ENCODE data around the gene MEST.
"Not testable (repeated sequence)": the region's sequence is repeated elsewhere in the genome, so short reads cannot be mapped to it uniquely, and the experiment has no call there.

MEST gene

GRCh38 chr7:130527752-130528355 lies 36.0 kb downstream of the MEST start:
- not testable (repeated sequence) for DNase-seq

DNA sequence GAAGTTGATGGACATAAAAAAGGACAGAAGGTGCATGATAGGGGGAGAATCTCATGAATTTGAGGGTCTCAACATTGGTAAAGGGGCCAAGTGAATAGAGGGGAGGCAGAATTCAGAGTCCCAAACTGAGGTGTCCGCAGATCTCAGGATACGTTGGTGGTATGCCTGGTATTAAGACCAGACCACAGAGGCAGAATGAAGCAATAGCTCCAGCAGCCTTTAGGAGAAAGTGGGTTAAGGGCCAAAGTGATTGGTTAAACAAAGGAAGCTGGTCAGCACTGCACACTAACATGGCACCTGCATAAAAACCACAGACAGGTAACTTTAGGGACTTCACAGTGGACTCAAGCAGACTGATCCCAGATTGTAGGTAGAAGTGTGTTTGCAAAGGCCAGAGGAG lies 37.5 kb downstream of the MEST start:
- DNase-seq: no peak

GRCh38 chr7:130537894-130538293 lies 46.0 kb downstream of the MEST start:
- not testable (repeated sequence) for DNase-seq

DNA sequence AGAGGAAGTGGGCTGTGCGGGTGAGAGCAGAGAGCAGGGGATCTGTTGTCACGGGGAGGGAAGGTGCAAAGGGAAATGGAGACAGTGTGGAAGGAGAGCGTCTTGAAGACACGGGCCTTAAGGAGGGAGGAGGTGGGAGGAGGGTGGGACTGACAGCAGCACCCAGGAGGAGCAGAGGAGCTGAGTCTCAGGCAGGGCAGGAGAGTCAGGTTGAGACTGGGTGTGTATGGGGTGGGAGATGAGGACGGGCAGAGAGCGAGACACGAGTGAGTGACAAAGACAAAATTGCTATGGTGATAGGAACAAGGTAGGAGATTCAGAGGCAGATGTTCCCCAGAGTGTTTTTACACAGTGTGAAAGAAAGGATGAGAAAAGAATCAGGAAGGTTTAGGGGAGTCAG lies 49.4 kb downstream of the MEST start:
- not testable (repeated sequence) for DNase-seq

DNA sequence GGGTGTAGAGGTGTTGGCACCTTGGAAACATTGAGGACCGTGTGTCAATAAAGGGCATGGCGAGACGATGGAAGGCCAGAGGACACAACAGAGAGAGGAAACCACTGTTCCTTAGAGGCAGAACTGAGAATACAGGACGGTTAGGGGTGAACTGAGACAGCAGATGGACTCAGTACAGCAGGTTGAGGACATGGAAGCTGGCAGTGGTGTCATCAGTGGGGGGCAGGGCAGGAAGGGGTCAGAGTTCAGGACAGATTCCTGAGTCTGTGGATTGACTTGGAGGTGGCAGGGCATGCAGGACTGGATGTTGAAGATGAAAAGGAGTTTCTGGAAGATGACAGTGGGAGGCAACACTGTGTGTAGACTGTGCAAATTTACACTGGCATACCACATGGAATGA lies 50.4 kb downstream of the MEST start:
- not testable (repeated sequence) for DNase-seq

- no peak for DNase-seq
Observed at GRCh38 chr7:130543487-130544010, 51.7 kb downstream of the MEST start.

GRCh38 chr7:130544356-130544755 lies 52.5 kb downstream of the MEST start:
- DNase-seq: no peak

DNA sequence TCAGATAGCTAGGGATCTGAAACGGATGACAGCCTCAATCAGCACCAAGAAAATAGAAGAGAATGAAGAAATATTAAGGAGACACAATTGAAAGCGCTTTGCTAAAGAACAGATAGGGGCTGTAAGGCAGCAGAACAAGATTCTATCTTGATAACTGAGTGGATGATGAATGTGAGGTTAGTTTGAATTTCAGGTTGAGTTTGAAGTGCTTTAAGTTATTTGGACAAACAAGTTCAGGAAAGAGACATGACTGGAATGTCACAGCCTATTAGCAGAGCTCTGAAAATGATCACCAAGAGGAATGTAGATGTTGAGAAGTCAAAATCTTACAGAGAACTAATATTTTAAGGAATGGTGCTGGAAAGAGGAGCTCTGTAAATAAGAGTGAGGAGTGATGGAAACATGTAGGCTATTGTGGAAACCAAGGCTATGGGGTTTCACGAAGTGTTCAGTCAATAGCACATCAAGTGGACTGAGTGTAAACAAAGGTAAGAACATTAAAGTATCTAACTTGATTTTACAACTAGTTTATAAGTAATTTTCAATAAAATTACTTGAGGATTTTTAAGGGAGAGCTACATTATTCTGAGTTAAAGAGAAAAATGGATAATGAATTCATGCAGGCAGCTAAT lies 61.6 kb downstream of the MEST start:
- DNase-seq: no peak

- no peak for DNase-seq
Observed at GRCh38 chr7:130554481-130554880, 62.6 kb downstream of the MEST start.

Data from NCI-H2227 treated with DMSO at 0.1 percent for 48 hours (cell line).